COR-L47 (cell line): ENCODE results near the gene PARD6A.
A peak's percentile ranks its signal among the peaks of the same experiment; 100 is the strongest.

Experiments used
- DNase-seq: peaks from one replicate; lab custom pipeline; 2025; lab: John Stamatoyannopoulos, UW

PARD6A gene

DNA sequence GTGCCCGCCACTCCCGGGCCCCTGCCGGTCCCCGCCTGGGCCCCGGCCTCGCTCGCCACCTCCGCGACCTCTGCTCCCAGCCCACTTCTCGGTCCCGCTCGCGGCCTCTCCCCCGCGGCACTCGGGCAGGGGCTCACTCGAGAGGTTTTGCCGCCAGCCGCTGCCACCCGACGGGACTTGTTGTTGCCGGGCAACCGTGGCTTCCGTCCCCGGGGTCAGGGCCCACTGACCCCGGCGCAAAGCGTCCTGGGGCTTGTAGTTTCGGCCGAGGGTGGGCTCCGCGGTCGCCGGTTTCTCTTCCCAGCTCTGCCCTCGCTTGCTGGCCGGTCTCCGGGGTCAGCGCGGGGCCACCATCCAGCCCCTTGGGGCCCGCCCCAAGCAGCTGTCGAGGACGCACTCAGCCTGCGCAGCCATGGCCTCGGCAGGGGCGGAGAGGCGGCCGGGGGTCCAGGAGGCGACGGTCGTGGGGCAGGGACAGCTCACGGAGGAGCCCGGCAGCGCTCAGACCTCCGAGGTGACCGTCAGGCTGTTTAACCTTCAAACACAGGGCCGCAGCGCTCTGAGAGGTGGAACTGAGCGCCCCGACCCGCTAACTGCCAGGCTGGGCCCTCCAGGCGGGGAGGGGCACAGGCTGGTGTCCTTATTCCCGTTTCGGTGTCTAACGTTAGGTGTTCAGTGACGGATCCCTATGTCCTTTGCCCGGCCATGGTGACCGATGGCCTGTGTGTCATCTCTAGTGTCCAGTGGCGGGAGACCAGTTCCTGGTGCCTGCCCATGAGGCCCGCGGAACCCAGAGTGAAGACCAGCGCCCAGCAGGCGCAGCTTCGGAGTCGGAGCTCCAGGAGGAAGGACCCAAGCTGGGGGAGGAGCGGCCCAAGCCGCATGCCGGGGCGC lies 6.0 kb downstream of the PARD6A start, which contains the start of the genes C16orf86 and ENKD1:
Gene C16orf86, plus strand, starts transcription at position 256 of the 894 bp plus-strand sequence. Its CDS starts 157 bp downstream, at position 413.
Gene ENKD1, minus strand, starts transcription at position 192 of the 894 bp plus-strand sequence. CDS start 308 bp downstream, outside the sequence.
- peak; percentile 81 for DNase-seq

DNA sequence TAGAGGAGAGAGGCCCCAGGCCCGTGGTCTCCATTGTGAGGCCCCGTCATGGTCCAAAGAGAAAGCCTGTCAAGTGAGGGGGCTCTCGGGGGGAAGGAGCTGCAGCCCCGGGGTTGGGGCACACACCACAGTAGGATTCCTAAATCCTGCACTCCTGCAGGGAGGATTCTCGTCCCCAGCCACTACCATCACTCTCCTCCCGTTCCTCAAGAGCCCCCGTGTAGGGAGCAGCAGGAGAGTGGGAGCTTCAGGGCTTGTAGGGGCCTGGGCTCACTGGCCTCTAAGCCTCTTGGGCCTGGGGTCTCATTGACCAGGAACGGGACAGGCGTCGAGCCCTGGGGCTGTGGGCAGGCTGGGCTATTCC lies 6.7 kb downstream of the PARD6A start:
- DNase-seq: no peak

DNA sequence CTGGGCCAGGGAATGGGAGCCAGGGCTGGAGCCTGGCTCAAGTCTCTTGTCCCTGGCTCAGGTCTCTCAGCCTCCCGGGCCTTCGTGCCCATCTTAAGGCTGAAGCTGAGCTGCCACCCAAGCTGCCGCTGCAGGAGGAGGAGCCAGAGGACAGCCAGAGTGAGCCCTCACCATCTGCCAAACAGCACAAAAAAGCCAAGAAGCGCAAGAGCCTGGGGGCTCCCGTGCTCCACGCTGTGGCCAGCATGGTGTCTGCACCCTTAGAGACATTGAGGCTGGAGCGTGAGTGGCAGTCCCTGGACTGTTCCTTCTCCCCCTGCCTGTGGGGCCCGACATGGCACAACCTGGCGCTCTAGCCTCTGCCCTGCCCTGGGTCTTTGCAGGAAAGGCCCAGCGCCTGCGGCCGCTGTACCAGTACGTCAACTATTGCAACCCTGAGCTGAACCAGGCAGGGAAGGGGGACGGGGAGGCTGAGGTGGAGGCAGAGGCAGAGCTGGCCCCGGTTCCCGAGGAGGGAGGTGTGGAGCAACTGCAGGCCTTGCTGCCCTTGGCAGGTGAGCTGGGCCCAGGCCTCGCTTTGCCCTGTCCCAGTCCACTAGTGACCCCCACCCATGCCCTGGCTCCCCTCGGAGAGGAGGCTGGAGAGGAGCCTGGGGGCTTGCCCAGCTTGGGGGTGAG lies 7.2 kb downstream of the PARD6A start:
- DNase-seq: peak; percentile 90

DNA sequence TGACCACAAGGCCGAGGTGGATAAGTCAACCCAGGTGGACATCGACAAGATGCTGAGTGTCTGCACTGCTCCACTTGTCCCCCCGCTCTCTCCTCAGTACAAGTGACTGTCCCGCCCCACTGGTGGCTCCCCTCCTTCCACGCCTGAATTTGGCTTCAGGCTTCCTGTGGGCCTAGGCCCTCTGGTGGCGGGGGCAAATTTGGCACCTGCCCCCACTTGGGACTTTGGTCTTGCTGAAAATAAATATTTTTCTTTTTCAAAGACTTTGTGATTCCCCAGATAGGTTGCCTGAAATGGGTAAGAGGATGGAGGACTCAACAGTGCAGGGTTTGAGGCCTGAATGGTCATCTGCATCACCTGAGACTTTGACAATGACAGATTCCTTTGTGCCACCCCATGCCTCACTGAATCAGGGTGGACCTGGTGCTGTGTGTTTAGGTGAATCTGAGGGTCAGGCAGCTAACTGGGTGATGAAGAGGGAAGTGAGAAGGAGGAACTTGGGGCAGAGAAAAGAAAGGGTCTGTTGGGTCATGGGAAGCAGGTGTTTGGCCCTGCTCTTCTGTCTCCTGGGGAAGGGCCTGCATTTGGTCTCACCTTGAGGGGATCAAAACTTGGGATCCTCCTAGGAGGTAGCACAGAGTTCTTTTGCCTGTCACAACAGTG lies 7.9 kb downstream of the PARD6A start:
- no peak for DNase-seq

DNA sequence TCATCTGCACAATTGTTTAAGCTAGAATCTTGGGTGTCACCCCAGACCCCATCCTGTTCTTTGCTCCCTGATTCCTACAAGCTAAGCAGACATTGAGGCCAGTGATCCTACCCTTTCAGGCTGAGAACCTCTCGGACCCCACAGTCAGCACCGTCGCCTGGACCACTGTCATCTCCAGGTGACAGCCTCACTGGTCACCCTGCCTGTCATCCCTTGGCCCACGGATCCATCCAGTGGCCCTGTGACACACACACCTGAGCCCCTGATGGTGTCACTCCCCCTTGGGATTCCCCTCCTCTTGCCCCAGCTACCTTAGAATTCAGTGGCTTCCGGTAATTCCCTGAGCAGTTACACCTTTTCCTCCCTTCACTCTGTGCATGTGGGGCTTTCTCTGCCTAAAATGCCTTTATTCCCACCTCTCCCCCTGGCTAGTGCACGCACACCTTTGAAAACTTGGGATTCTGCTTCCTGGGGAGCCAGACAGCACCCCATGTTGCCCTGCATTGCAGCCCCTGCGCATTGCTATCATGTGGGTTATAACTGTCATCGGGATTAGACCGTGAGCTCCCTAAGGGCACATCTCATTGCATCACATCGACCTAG lies 8.8 kb downstream of the PARD6A start:
- DNase-seq: no peak

DNA sequence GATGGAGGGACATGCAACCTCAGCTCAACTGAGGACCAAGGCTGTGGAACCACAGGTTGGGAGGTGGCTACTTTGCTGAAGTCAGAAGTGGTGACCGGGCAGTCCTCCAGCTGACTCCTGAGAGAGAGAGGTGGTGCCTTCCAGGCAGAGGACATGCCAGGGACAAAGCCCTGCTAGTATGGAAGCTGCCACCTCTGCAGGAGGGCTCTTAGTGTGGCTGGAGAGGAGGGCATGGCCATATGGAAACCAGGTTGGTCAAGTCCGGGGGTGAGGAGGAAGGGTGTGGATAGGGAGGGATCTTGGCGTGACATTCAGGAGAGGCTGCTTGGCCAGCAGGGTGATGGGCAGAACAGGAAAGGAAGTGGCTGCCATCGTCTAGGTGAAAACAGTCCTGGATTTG lies 11.5 kb downstream of the PARD6A start:
- DNase-seq: no peak

DNA sequence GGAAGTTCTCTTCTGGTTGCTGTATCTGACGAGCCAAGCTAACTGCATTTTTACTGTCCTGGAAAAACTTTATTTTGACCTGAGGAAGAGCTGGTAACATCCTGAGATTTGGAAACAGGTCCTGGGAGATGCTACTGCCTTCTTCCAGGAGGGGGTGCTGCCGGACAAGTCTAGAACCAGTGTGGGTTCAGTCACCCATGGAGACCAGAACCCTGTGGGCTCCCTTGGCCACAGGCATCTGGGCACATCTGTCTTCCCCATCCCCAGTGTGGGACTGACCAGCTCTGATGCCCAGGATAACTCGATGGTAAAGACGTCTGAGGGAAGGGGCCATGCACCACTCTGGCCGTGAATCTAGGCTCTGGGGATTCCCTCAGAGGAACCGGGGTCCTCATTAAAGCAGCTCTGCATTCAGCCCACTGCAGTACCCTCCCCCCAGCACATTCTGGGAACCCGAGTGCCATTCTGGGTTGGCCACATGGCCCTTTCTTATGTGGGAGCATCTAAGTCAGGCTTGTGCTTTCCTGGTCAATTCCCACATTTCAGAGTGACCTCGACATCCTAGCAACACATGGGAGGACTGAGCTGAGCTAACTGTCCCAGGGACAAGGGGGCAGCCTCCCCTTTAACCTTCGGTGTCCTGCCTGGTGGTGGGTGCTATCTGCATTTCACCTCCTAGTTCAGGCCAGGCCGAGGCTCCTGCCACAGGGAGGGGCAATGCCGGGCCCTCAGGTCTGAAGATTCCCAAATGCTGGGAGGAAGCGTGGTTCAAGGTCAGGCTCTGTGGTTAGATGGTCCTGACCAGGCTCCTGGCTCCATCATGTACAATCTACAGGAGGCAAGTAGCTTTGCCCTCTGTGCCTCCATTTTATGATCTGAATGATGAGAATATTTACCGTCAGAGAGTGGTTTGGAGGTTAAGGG lies 12.2 kb downstream of the PARD6A start:
- peak; percentile 32 for DNase-seq

DNA sequence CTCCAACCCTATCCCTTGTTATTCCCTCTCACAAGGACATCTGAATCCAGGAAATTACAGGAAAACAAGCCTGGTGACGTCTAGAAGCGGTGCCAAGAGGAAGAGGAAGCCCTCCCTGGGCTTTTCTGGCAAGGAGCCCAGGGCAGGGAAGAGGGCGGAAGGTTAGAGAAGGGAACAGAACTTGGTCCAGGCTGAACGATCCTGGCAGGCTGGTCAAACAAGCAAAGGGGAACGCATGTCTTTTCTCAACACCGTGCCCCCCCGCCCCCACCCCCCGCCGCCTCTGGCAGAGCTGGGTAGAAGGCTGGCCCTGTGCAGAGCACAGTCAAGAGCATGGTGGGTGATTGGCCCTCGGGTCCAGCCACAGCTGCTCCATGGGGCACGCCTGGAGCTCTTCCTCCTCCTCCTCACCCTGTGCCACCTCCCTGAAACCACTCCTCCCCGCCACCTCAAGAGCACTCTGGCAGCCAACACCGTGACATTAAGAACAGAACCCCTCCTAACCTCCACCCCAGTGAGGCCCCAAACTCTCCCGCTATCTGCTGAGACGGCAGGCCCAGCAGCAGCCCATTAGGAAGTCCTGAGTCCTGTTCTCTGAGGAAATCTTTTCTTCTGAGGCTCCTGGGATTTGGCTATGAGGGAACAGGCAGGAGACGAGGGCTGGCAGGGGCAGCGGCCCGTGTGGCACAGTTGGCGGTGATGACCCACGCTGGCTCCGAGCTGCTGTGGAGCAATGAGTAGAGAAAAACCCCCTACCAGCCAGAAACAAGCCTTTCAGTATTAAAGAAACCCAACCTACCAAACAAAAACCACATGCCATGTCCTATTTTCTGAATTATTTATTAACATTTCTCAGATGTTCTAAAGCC lies 13.2 kb downstream of the PARD6A start:
- peak; percentile 18 for DNase-seq

DNA sequence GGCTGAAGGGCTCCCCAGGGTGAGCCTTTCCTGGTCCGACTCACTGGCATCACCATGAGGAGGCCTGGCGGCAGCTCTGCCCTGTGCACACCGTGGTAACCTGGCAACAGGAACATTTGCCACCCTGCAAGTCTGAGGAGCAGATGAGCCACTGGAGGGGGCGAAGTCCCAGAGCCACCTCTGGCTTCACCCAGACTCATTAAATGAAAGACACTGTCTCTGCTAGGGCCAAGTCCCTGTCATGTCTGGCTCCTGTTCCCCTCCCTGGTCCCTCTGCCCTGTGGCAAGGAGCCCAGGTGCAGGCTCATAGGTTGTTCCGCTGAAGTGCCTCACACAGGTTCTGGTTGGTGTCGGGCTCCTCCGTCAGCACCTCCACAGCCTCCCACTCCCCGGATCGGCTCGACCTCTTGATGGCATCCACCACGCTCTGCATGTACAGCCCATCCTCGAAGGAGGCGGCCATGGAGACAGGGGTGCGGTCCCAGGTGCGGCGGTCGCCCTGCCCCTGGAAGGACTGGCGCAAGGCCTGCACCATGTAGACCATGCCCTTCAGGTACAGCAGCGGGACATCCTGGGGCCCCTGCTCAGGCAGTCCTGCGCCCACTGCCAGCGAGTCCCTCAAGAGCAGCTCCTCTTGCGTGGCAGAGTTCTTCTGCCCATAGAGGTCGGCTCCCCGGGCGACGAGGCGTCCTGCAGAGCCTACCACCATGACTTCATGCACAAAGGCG lies 14.3 kb downstream of the PARD6A start:
- DNase-seq: peak; percentile 57

DNA sequence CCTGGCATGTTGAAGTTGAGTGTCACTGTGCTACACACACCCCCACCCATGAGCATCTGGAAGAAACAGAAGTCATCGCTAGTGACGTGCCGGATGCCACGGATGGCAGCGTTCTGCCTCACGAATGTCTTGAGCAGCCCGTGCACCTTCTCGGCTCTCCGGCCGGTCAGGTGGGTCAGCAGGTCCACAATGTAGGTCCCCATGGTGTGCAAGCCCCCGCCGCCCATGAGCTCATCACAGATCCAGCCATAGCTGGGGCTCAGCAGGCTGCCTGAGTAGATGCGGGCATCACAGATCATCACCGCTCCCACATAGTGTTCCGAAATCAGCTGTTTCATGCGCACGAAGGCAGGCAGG lies 14.8 kb downstream of the PARD6A start:
- no peak for DNase-seq

DNA sequence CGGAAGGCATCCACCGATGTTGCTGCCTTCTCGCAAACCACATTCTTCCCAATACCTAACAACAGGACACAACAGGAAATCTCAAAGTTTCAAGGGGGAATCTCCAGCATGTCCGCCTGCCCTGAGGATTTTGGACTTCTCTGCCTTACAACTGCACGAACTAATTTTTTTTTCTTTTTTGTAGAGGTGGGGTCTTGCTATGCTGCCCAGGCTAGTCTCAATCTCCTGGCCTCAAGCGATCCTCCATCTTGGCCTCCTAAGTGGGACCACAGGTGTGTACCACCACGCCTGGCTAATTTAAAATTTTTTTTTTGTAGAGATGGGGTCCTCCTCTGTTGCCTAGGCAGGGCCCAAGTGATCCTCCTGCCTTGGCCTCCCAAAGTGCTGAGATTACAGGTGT lies 15.2 kb downstream of the PARD6A start:
- no peak for DNase-seq

DNA sequence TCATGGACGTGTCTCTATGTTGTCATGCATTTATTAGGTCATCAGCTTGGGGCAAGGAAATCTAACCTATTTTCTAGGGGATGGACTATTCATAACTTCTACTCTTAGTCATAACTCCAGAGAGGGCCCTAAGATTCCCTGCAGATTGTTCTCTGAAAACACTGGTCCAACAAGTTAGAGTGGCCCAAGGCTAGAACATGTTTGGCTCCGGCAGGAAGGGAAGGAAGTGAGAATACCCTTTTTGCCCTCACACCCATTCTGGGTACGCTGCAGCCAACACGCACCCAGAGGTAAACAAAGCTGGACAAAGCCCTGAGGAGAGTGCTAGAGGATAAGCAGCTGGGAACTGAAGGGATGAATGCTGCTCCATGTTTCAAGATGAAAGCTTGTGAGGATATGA lies 15.8 kb downstream of the PARD6A start:
- DNase-seq: no peak

DNA sequence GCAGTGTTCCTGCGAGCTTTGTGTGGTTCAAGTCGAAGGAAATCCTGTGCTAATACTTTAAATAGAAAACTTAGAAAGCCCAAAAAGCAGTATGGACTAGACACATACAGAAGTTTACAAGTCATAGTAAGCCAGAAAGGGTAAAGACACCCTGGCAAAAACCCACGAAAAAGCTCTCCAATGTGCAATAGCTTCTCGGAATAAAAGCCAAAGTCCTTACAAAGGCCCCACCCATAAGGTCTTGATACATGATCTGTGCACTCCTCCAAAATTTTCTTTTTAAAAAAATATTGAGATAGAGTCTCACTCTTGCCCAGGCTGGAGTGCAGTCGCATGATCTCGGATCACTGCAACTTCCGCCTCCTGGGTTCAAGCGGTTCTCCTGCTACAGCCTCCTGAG lies 16.2 kb downstream of the PARD6A start:
- no peak for DNase-seq

DNA sequence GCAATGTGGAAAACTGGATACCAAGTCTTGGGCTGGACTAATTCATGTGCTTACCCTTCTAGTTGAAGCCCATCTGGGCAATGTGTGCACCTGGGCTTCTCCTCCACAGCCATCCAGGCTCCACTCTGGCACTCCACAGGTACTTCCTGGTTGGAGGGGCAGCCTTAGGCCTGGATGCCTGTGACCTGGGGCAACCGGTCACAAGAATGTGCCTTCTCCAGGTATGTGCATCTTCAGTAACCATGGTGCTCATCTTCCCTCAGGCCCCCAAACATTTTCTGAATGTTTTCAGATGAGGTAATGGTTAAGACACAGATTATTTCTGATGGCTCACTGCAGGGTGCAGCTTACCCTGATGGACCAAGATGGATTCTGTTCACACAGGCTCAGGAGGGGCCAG lies 17.0 kb downstream of the PARD6A start:
- DNase-seq: no peak

DNA sequence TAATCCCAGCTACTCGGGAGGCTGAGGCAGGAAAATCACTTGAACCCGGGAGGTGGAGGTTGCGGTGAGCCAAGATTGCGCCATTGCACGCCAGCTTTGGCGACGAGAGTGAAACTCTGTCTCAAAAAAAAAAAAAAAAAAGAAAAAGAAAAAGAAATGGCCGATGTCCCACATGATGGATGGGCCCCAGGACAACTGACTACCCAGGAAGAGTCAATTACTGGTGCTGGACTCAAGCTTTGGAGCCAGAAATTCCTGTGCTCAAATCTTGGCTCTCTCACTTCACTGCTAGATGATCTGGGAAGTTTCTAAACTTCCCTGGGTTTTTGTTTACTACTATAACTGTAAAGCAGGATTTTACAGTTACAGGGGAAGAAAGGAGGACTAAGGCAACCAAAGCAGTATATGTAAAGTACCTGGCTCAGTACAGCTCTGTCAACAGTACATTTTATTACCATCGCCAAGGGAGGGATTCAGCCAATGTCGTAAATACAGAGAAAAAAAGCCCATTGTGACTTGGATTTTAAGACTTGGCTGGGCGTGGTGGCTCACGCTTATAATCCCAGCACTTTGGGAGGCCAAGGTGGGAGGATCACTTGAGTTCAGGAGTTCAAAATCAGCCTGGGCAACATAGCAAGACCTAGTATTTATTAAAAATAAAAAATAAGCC lies 17.7 kb downstream of the PARD6A start:
- no peak for DNase-seq

DNA sequence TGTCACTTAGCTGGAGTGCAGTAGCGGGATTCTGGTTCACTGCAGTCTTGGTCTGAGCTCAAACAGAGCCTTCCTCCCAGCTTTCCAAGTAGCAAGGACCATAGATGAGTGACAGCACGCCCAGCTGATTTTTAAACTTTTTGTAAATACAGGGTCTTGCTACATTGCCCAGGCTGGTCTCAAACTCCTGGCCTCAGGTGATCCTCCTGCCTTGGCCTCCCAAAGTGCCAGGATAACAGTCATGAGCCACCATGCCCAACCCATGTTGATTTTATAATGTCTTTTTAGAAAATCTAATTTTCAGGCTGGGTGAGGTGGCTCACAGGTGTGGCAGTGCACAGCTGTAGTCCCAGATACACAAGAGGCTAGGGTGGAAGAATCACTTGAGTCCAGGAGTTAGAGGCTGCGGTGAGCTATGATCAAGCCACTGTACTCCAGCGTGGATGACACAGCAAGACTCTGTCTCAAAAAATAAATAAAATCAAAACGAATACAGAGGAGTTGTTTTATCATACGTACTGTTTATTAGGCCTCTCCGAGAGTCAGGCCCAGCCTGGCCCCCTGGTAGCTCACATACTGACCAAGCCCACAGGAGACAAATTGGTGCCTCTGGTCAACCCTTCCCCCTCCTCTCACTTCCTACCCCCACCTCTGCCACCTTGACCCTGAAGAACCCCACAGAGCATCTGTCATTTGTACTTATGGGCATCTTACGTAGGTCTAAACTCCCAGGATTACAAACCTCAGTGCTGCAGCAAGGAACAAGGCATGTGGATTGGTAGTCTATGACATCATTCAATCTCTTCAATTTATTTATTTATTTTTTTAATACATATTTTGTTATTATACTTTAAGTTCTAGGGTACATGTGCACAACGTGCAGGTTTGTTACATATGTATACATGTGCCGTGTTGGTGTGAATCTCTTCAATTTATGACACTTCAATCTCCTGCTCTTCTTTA lies 19.5 kb downstream of the PARD6A start:
- DNase-seq: no peak

DNA sequence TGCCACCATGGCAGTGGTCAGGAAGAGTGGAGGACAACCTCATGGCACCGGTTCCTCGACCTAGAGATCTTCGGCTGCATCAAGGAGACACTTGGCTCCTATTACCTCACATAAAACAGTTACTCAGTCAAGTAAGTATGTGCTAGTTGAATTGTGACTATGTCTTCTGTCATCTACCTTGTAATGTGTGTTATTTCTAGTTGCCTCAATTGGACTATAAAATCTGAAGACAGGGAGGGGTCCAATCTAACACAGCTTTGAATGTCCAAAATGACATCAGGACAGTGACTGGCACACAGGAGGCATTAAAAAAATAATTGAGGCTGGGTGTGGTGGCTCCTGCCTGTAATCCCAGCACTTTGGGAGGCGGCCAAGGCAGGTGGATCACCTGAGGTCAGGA lies 23.0 kb downstream of the PARD6A start:
- DNase-seq: no peak
